Myocyte (in vitro differentiated cells): ENCODE measurements around the gene ROCK2. TPM values are rescaled to one million over a fixed set of nuclear protein-coding genes. Genes with fewer than 3 reads are reported as not detected.

Source experiments
- DNase-seq: peaks from one replicate; pipeline ENCODE4 v3.0.0-alpha.2; 2012; ENCODE audit warnings: low read depth
- total RNA-seq: library from RNA; depleted of rRNA; stranded (reverse); fragments of >200 nt; gene quantifications from 2 replicates; pipeline ENCODE4 v1.2.3, GENCODE V29; 2014

ROCK2 gene
- total RNA-seq, 1 donor from 2014 or later = 41.1 TPM

- DNase-seq = no peak
These were observed 187.1 kb downstream of the ROCK2 start for GRCh38 chr2:11157296-11157695.

GRCh38 chr2:11156396-11157075 lies 187.9 kb downstream of the ROCK2 start:
- DNase-seq = no peak

GRCh38 chr2:11155381-11156035 lies 188.9 kb downstream of the ROCK2 start, which contains the start of gene SLC66A3:
Gene SLC66A3, plus strand, starts transcription at chr2:11155467. Its CDS starts 80 bp downstream, at chr2:11155547.
- DNase-seq = peak; percentile 88

- DNase-seq = peak; percentile 95
These were observed 189.5 kb downstream of the ROCK2 start for GRCh38 chr2:11154923-11155380.

GRCh38 chr2:11154016-11154922 lies 190.2 kb downstream of the ROCK2 start:
- DNase-seq = no peak

- no peak for DNase-seq
These were observed 191.8 kb downstream of the ROCK2 start for GRCh38 chr2:11152591-11152990.

GRCh38 chr2:11147263-11147662 lies 197.2 kb downstream of the ROCK2 start:
- no peak for DNase-seq

GRCh38 chr2:11146076-11146475 lies 198.4 kb downstream of the ROCK2 start:
- DNase-seq = no peak

GRCh38 chr2:11145350-11145749 lies 199.1 kb downstream of the ROCK2 start:
- DNase-seq = no peak

GRCh38 chr2:11144738-11145079 lies 199.7 kb downstream of the ROCK2 start:
- no peak for DNase-seq

- no peak for DNase-seq
These were observed 200.2 kb downstream of the ROCK2 start for GRCh38 chr2:11144077-11144737.

- no peak for DNase-seq
These were observed 201.4 kb downstream of the ROCK2 start for GRCh38 chr2:11142987-11143386.

- DNase-seq = no peak
These were observed 202.1 kb downstream of the ROCK2 start for GRCh38 chr2:11142330-11142729.

- no peak for DNase-seq
These were observed 203.1 kb downstream of the ROCK2 start for GRCh38 chr2:11141319-11141718.

- DNase-seq = no peak
These were observed 203.9 kb downstream of the ROCK2 start for GRCh38 chr2:11140492-11140891.

- DNase-seq = no peak
These were observed 210.1 kb downstream of the ROCK2 start for GRCh38 chr2:11134349-11134748.

GRCh38 chr2:11133936-11134320 lies 210.5 kb downstream of the ROCK2 start:
- DNase-seq = no peak

GRCh38 chr2:11133238-11133935 lies 211.0 kb downstream of the ROCK2 start:
- DNase-seq = no peak

- DNase-seq = no peak
These were observed 212.3 kb downstream of the ROCK2 start for GRCh38 chr2:11132036-11132671.
